Astrocyte (in vitro differentiated cells and primary cell): ENCODE measurements around the gene TPM4. TPM values are rescaled to one million over a fixed set of nuclear protein-coding genes. Genes with fewer than 3 reads are reported as not detected.

Source experiments
- DNase-seq: peaks from one replicate; pipeline ENCODE4 v3.0.0-alpha.2; 2010; ENCODE audit warnings: low read depth
- FAIRE-seq: peaks from 2 replicates; lab custom pipeline; 2011; peaks lifted over from hg19 to GRCh38; lab: Jason Lieb, UNC
- H2AFZ ChIP-seq: 2 replicates; pipeline ENCODE4 v1.6.0; 2012; ENCODE audit warnings: low read depth, low read length, inconsistent platforms
- H3K27ac ChIP-seq: 2 replicates; pipeline ENCODE4 v1.5.1; 2011; ENCODE audit warnings: low read depth, low read length, inconsistent platforms
- H3K27me3 ChIP-seq: 2 replicates; pipeline ENCODE4 v1.6.0; 2011; ENCODE audit warnings: low read length, inconsistent platforms; ENCODE audit not compliant: insufficient read depth
- H3K36me3 ChIP-seq: 2 replicates; pipeline ENCODE4 v1.5.1; 2011; ENCODE audit warnings: low read length, inconsistent platforms; ENCODE audit not compliant: insufficient read depth
- H3K4me1 ChIP-seq: 2 replicates; pipeline ENCODE4 v1.5.1; 2011; ENCODE audit warnings: low read length, inconsistent platforms; ENCODE audit not compliant: insufficient read depth
- H3K4me2 ChIP-seq: 2 replicates; pipeline ENCODE4 v1.6.0; 2012; ENCODE audit warnings: low read length, inconsistent platforms
- H3K4me3 ChIP-seq: 2 replicates; pipeline ENCODE4 v1.5.1; 2011; ENCODE audit warnings: low read depth, mild to moderate bottlenecking, low read length, inconsistent platforms; ENCODE audit not compliant: insufficient read depth
- H3K79me2 ChIP-seq: 2 replicates; pipeline ENCODE4 v1.6.0; 2012; ENCODE audit warnings: mild to moderate bottlenecking, low read length, inconsistent platforms; ENCODE audit not compliant: insufficient read depth
- H3K9ac ChIP-seq: 2 replicates; pipeline ENCODE4 v1.6.0; 2012; ENCODE audit warnings: mild to moderate bottlenecking, low read length, inconsistent platforms
- H3K9me3 ChIP-seq: 2 replicates; pipeline ENCODE4 v1.5.1; 2012; ENCODE audit warnings: low read depth, mild to moderate bottlenecking, low read length, inconsistent platforms; ENCODE audit not compliant: insufficient read depth
- H4K20me1 ChIP-seq: 2 replicates; pipeline ENCODE4 v1.6.0; 2012; ENCODE audit warnings: low read length, inconsistent platforms; ENCODE audit not compliant: insufficient read depth
- H3K27ac Mint-ChIP-seq: one replicate; pipeline ENCODE4 v1.8.0; 2021; ENCODE audit warnings: mild to moderate bottlenecking, mixed read lengths; ENCODE audit not compliant: unreplicated experiment
- H3K27me3 Mint-ChIP-seq: one replicate; pipeline ENCODE4 v1.8.0; 2021; ENCODE audit warnings: low read depth, mixed read lengths; ENCODE audit not compliant: unreplicated experiment
- H3K36me3 Mint-ChIP-seq: one replicate; pipeline ENCODE4 v1.8.0; 2021; ENCODE audit warnings: low read depth, mixed read lengths; ENCODE audit not compliant: unreplicated experiment
- H3K4me1 Mint-ChIP-seq: one replicate; pipeline ENCODE4 v1.8.0; 2021; ENCODE audit warnings: low read depth, mixed read lengths; ENCODE audit not compliant: unreplicated experiment
- H3K4me3 Mint-ChIP-seq: one replicate; pipeline ENCODE4 v1.8.0; 2021; ENCODE audit warnings: mild to moderate bottlenecking, moderate library complexity, mixed read lengths; ENCODE audit not compliant: unreplicated experiment
- H3K9me3 Mint-ChIP-seq: one replicate; pipeline ENCODE4 v1.8.0; 2021; ENCODE audit warnings: mild to moderate bottlenecking, mixed read lengths; ENCODE audit not compliant: unreplicated experiment
- CTCF ChIP-seq: IDR thresholded peaks from 2 replicates; pipeline ENCODE4 v1.5.1; 2011; ENCODE audit warnings: low read depth, mild to moderate bottlenecking, inconsistent platforms, low read length, moderate library complexity; ENCODE audit not compliant: insufficient read depth
- EZH2 ChIP-seq: IDR thresholded peaks from 2 replicates; pipeline ENCODE4 v1.6.1; 2012; ENCODE audit warnings: mild to moderate bottlenecking, low read length, inconsistent platforms; ENCODE audit not compliant: insufficient read depth
- total RNA-seq: library from RNA; stranded (reverse); gene quantifications from 2 replicates; pipeline ENCODE4 v1.2.1, GENCODE V29; 2021

TPM4 gene
- total RNA-seq, 1 donor from 2014 or later = 811 TPM

- no peaks in the 10 kb centered on the region for H3K27me3 ChIP-seq
- H3K36me3 Mint-ChIP-seq = no peaks in the 10 kb centered on the region
- no peak for TF ChIP-seq EZH2
- TF ChIP-seq CTCF = peak; percentile 81
- peak overlapping the region; percentile 84 for H2AFZ ChIP-seq
- peak overlapping the region; percentile 48 for H3K4me3 ChIP-seq
- H3K9me3 Mint-ChIP-seq = peaks cover 2% of the 10 kb centered on the region
- H3K79me2 ChIP-seq = no peaks in the 10 kb centered on the region
- DNase-seq (peak; percentile 17), FAIRE-seq (peak; percentile 47)
- H3K4me1 Mint-ChIP-seq = no peaks in the 10 kb centered on the region
- no peak overlapping the region for H3K27ac ChIP-seq
- H3K4me3 Mint-ChIP-seq = no peak overlapping the region
- no peaks in the 10 kb centered on the region for H4K20me1 ChIP-seq
- H3K9ac ChIP-seq = peak overlapping the region; percentile 71
- peaks cover 31% of the 10 kb centered on the region for H3K27me3 Mint-ChIP-seq
- peak overlapping the region; percentile 86 for H3K4me2 ChIP-seq
- H3K27ac Mint-ChIP-seq = no peak overlapping the region
- H3K4me1 ChIP-seq = peaks cover 4% of the 10 kb centered on the region
- no peaks in the 10 kb centered on the region for H3K9me3 ChIP-seq
- H3K36me3 ChIP-seq = no peaks in the 10 kb centered on the region
Observed at GRCh38 chr19:16041299-16041990, 34.9 kb upstream of the TPM4 start.

GRCh38 chr19:16041991-16042386 lies 34.3 kb upstream of the TPM4 start:
- Mint-ChIP-seq H3K4me3 (no peak overlapping the region), H3K27ac (no peak overlapping the region), H3K36me3 (no peaks in the 10 kb centered on the region), H3K9me3 (peaks cover 2% of the 10 kb centered on the region), H3K4me1 (no peaks in the 10 kb centered on the region), H3K27me3 (peaks cover 31% of the 10 kb centered on the region)
- H3K4me1 ChIP-seq = peaks cover 4% of the 10 kb centered on the region
- peak overlapping the region; percentile 86 for H3K4me2 ChIP-seq
- H3K27ac ChIP-seq = no peak overlapping the region
- no peaks in the 10 kb centered on the region for H3K79me2 ChIP-seq
- no peaks in the 10 kb centered on the region for H3K27me3 ChIP-seq
- no peak for DNase-seq
- H3K9ac ChIP-seq = peak overlapping the region; percentile 71
- TF ChIP-seq CTCF (no peak), EZH2 (no peak)
- H3K4me3 ChIP-seq = peak overlapping the region; percentile 48
- no peaks in the 10 kb centered on the region for H3K9me3 ChIP-seq
- peak overlapping the region; percentile 84 for H2AFZ ChIP-seq
- no peaks in the 10 kb centered on the region for H3K36me3 ChIP-seq
- H4K20me1 ChIP-seq = no peaks in the 10 kb centered on the region
- FAIRE-seq = no peak

DNA sequence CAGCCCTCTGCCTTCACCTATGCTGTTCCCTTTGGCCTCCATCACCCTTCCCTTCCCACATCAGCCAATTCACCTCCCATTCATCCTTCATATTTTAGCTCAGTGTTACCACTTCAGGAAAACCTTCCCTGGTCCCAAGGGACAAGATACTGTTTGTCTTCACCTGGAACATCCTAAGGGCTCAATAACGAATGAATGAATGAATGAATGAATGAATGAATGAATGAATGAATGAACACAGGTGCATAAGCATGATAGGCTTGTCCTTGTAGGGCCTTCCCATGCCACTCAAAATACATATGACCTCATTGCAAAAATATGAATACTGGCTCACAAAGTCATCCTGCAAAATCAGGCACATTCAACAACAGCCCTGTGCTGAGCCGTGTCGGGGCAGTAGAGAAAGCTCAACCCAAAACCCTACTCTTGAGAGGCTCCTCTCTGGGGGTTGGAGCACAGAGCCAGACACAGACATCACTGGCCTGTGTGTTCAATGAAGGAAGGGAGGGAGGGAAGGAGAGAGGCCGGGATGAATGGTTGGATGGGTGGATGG lies 33.7 kb upstream of the TPM4 start:
- no peaks in the 10 kb centered on the region for H3K36me3 ChIP-seq
- TF ChIP-seq CTCF = no peak
- no peak for TF ChIP-seq EZH2
- Mint-ChIP-seq H3K4me1 (no peaks in the 10 kb centered on the region), H3K27me3 (peaks cover 31% of the 10 kb centered on the region), H3K36me3 (no peaks in the 10 kb centered on the region), H3K4me3 (no peak overlapping the region), H3K9me3 (peaks cover 2% of the 10 kb centered on the region), H3K27ac (no peak overlapping the region)
- H3K79me2 ChIP-seq = no peaks in the 10 kb centered on the region
- no peak overlapping the region for H3K9ac ChIP-seq
- no peak overlapping the region for H2AFZ ChIP-seq
- DNase-seq = no peak
- no peak overlapping the region for H3K4me3 ChIP-seq
- no peaks in the 10 kb centered on the region for H3K9me3 ChIP-seq
- H4K20me1 ChIP-seq = no peaks in the 10 kb centered on the region
- no peak overlapping the region for H3K27ac ChIP-seq
- no peaks in the 10 kb centered on the region for H3K27me3 ChIP-seq
- H3K4me2 ChIP-seq = no peak overlapping the region
- FAIRE-seq = no peak
- peaks cover 4% of the 10 kb centered on the region for H3K4me1 ChIP-seq
